Measurements from ENCODE around the gene FAM217A. TPM values are rescaled to one million over a fixed set of nuclear protein-coding genes. Genes with fewer than 3 reads are reported as not detected.

Gene FAM217A
- total and polyA plus RNA-seq, 2 of the 13 experiments (the other 11 are each of a cell fraction or from before 2014, with no cell fraction given) = not detected

- TF ChIP-seq ZEB1 (IDR thresholded peaks at IDR 0.05; ENCODE audit: insufficient replicate concordance, low read depth) (peak; percentile 51), SOX6 (IDR thresholded peaks at IDR 0.05) (no peak), SOX6 (CRISPR knock-in tag; IDR thresholded peaks at IDR 0.05) (peak; percentile 69), ZNF329 (CRISPR knock-in tag; IDR thresholded peaks at IDR 0.05; ENCODE audit: low read depth) (no peak; the same call in 1 of the 2 replicates), BCL6 (CRISPR knock-in tag; IDR thresholded peaks at IDR 0.05) (no peak), RBFOX2 (IDR thresholded peaks at IDR 0.05; ENCODE audit: low read depth, low read length) (peak; percentile 91), PRDM10 (CRISPR knock-in tag; IDR thresholded peaks at IDR 0.05; ENCODE audit: low read depth) (no peak), ZC3H13 (CRISPR knock-in tag; IDR thresholded peaks at IDR 0.05) (peak; percentile 84), GATA4 (IDR thresholded peaks at IDR 0.05; ENCODE audit: borderline replicate concordance, low read depth) (no peak), RBM39 (IDR thresholded peaks at IDR 0.05; ENCODE audit: low read depth, low read length, poor library complexity, severe bottlenecking) (peak; percentile 90), AKNA (CRISPR knock-in tag; IDR thresholded peaks at IDR 0.05; ENCODE audit: borderline replicate concordance) (no peak), E2F2 (CRISPR knock-in tag; IDR thresholded peaks at IDR 0.05; ENCODE audit: borderline replicate concordance) (0 out of 2 replicates have a peak, but pooled peaks have one; percentile 32), NCOA5 (CRISPR knock-in tag; IDR thresholded peaks at IDR 0.05) (no peak), HMG20B (CRISPR knock-in tag; conservative IDR thresholded peaks at IDR 0.05) (no peak), BRCA1 (CRISPR knock-in tag; IDR thresholded peaks at IDR 0.05) (no peak), ZNF33B (CRISPR knock-in tag; IDR thresholded peaks at IDR 0.05) (peak; percentile 43; the same call in 1 of the 2 replicates), ZNF556 (CRISPR knock-in tag; IDR thresholded peaks at IDR 0.05; ENCODE audit: borderline replicate concordance) (peak; percentile 68; the same call in 1 of the 2 replicates), HOXA9 (CRISPR knock-in tag; IDR thresholded peaks at IDR 0.05; ENCODE audit: borderline replicate concordance) (no peak; the same call in 1 of the 2 replicates), SALL2 (CRISPR knock-in tag; IDR thresholded peaks at IDR 0.05) (peak; percentile 94), ATF1 (CRISPR knock-in tag; IDR thresholded peaks at IDR 0.05) (peak; percentile 81), ZMAT3 (CRISPR knock-in tag; conservative IDR thresholded peaks at IDR 0.05) (peak; percentile 95)
Measured at GRCh38 chr6:4021133-4021853, 57.6 kb downstream of the FAM217A start (continued).

Measured in HepG2 (cell line).